CD14-positive monocyte (primary cell): Measurements from ENCODE around the gene HEY2. TPM values are rescaled to one million over a fixed set of nuclear protein-coding genes. Genes with fewer than 3 reads are reported as not detected.

Experiments used
- DNase-seq, 3 donors: peaks; one replicate each; pipeline ENCODE4 v3.0.0-alpha.2; 2011 to 2022
- H2AFZ ChIP-seq: 2 replicates; pipeline ENCODE4 v1.6.0; 2012; ENCODE audit warnings: mild to moderate bottlenecking, low read depth, low read length, inconsistent platforms; ENCODE audit not compliant: insufficient read depth, poor library complexity, severe bottlenecking
- H3K27ac ChIP-seq, 2 donors: 1 replicate in 1 of 2; 2 replicates in 1 of 2; pipeline ENCODE4 v1.5.1; 2012 to 2013; ENCODE audit warnings: low read length in 2 of 2, control low read depth in 1 of 2, inconsistent platforms in 1 of 2, low read depth in 1 of 2, mild to moderate bottlenecking in 1 of 2
- H3K27me3 ChIP-seq, 2 donors: one replicate each; pipeline versions ENCODE4 v1.6.0 to v1.6.1; 2011 to 2013; ENCODE audit warnings: low read length in 2 of 2; ENCODE audit not compliant: control insufficient read depth in 2 of 2, insufficient read depth in 2 of 2
- H3K36me3 ChIP-seq, 2 donors: replicated peaks in 1 of 2; 1 replicate in 1 of 2; 2 replicates in 1 of 2; pipeline versions ENCODE4 v1.5.1 to v1.6.1; 2012 to 2013; ENCODE audit warnings: low read length in 2 of 2, control low read depth in 1 of 2, inconsistent platforms in 1 of 2, mild to moderate bottlenecking in 1 of 2; ENCODE audit not compliant: insufficient read depth in 2 of 2, control insufficient read depth in 1 of 2
- H3K4me1 ChIP-seq, 2 donors: 1 replicate in 1 of 2; 2 replicates in 1 of 2; pipeline versions ENCODE4 v1.5.1 to v1.6.1; 2012 to 2013; ENCODE audit warnings: low read length in 2 of 2, control low read depth in 1 of 2, inconsistent platforms in 1 of 2, mild to moderate bottlenecking in 1 of 2, moderate library complexity in 1 of 2; ENCODE audit not compliant: insufficient read depth in 2 of 2, control insufficient read depth in 1 of 2
- H3K4me2 ChIP-seq: replicated peaks from 2 replicates; pipeline ENCODE3; 2012; ENCODE audit warnings: low read length, moderate library complexity, mild to moderate bottlenecking; ENCODE audit not compliant: poor library complexity, severe bottlenecking; ENCODE audit errors: extremely low read depth
- H3K4me3 ChIP-seq, 3 experiments: fragments of 200-600 bp in 1 of 3; sonication (generic) in 1 of 3; replicated peaks in 1 of 3; 1 replicate in 2 of 3; 2 replicates in 1 of 3; pipeline ENCODE4 v1.5.1; 2011 to 2013; ENCODE audit warnings: low read length in 3 of 3, mild to moderate bottlenecking in 3 of 3, control low read depth in 2 of 3, low read depth in 2 of 3, inconsistent platforms in 1 of 3, moderate library complexity in 1 of 3
- H3K79me2 ChIP-seq: 2 replicates; pipeline ENCODE4 v1.6.0; 2012; ENCODE audit warnings: mild to moderate bottlenecking, control low read depth, inconsistent platforms, low read length, moderate library complexity; ENCODE audit not compliant: insufficient read depth
- H3K9ac ChIP-seq: 2 replicates; pipeline ENCODE4 v1.6.0; 2017; ENCODE audit warnings: low read length, mild to moderate bottlenecking; ENCODE audit not compliant: insufficient read depth, poor library complexity, severe bottlenecking
- H3K9me3 ChIP-seq, 2 donors: replicated peaks in 1 of 2; 1 replicate in 1 of 2; 2 replicates in 1 of 2; pipeline versions ENCODE4 v1.5.1 to v1.6.1; 2012 to 2013; ENCODE audit warnings: low read length in 2 of 2, control low read depth in 1 of 2; ENCODE audit not compliant: control insufficient read depth in 1 of 2, insufficient read depth in 1 of 2
- H4K20me1 ChIP-seq: 2 replicates; pipeline ENCODE4 v1.6.0; 2012; ENCODE audit warnings: mild to moderate bottlenecking, low read length, control low read depth, moderate library complexity; ENCODE audit not compliant: insufficient read depth
- H3K27ac Mint-ChIP-seq, 7 donors: one replicate each; pipeline ENCODE4 v1.8.0; 2020; ENCODE audit warnings: mild to moderate bottlenecking in 7 of 7, mixed read lengths in 7 of 7, moderate library complexity in 6 of 7, inconsistent platforms in 2 of 7
- H3K27me3 Mint-ChIP-seq, 3 donors: one replicate each; pipeline ENCODE4 v1.8.0; 2021 to 2022; ENCODE audit warnings: low read depth in 3 of 3, mild to moderate bottlenecking in 3 of 3, mixed read lengths in 3 of 3, moderate library complexity in 3 of 3, inconsistent platforms in 1 of 3
- H3K36me3 Mint-ChIP-seq, 2 donors: one replicate each; pipeline ENCODE4 v1.8.0; 2020; ENCODE audit warnings: mixed read lengths in 2 of 2, inconsistent platforms in 1 of 2, mild to moderate bottlenecking in 1 of 2
- H3K4me1 Mint-ChIP-seq: one replicate; pipeline ENCODE4 v1.8.0; 2020; ENCODE audit warnings: mild to moderate bottlenecking, mixed read lengths
- H3K4me3 Mint-ChIP-seq, 2 donors: one replicate each; pipeline ENCODE4 v1.8.0; 2020; ENCODE audit warnings: mild to moderate bottlenecking in 2 of 2, mixed read lengths in 2 of 2, moderate library complexity in 1 of 2
- H3K9me3 Mint-ChIP-seq, 7 donors: one replicate each; pipeline ENCODE4 v1.8.0; 2020 to 2022; ENCODE audit warnings: mixed read lengths in 7 of 7, mild to moderate bottlenecking in 6 of 7, moderate library complexity in 6 of 7, inconsistent platforms in 2 of 7
- WGBS: methylation state at CpG from one replicate; pipeline ENCODE4 v1.1.5; 2013; ENCODE audit warnings: missing lambda C conversion rate; ENCODE audit not compliant: insufficient coverage; 5-methylcytosine and 5-hydroxymethylcytosine counted together
- intact Hi-C, 2 donors: fragments of 100-400 bp; cut with micrococcal nuclease; formaldehyde crosslinking; loops; one replicate each; pipeline versions ENCODE4 v1.15.0 to v1.15.1; 2023
- polyA plus RNA-seq, 3 donors: library from polyadenylated mRNA; depleted of rRNA in 1 of 3; unstranded in 2 of 3; stranded (reverse) in 1 of 3; fragments of 300-500 nt in 2 of 3; fragments of >200 nt in 1 of 3; fragmentation: Illumina TruSeq in 2 of 3; gene quantifications; 1 replicate in 2 of 3; 2 replicates in 1 of 3; pipeline ENCODE4 v1.2.3, GENCODE V29; 2012 to 2021
- TF ChIP-seq, protein P1 (sequence below): fragments of 200-600 bp; IDR thresholded peaks from one replicate; pipeline ENCODE4 v1.8.0; 2022; ENCODE audit warnings: antibody characterized with exemption, mild to moderate bottlenecking

Gene HEY2
- polyA plus RNA-seq, 3 donors: not detected

DNA sequence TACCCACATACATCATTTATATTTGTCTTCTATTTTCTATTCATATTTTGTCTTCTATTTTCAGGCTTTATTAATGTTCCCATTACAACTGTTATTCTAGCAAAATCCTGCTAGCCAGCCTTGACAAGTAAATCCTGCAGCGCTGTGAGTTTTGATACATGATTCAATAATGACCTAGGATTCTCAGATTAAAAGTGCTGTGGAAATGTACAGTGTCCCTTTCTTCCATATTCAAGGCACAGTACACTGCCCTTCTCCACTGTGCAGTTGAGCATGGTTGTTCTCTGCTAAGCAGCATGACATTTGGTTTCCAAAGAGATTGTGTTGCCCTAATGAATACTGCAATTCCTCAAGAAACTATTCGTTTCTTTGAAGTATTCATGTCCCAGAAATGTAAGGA, 5.8 kb upstream of the HEY2 start:
- intact Hi-C loops: no loop called here

DNA sequence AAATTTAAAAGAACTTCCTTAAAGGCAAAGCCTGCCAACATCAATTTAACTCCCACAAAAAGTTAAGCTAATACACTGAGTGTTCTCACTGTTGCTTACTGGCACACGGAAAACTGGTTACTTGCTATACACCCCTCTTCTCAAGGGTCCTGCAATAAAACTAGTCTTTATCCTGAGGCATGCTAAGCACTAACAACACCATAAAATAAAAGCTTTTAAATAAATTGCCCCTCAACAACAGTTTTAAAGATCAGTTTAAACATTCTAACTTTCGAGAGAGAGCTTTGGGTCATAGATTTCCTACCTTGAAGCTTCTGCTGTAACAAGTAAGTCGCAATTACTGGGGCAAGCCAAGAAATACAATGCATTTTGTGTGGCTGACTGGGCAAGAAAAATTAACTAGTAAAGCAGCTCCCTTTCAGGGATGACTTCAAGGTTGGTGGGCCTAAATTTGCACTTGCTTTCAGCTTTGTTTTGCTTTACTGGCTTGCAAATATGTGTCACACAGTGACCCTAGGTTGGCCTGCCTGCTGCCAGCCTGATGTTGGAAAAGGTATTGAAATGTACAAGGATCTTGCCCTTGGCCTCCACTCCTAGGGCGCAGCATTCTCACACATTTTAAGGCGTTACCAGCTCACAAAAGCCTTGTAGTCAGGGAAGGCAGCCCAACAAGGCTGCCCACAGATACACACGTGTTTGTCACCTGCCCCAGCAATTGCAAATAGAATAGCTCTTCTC, 4.0 kb upstream of the HEY2 start:
- Histone ChIP-seq H3K9me3 (peaks cover 6 to 15% of the 10 kb centered on the region in 2 donors), H3K27ac (no peak overlapping the region), H4K20me1 (no peaks in the 10 kb centered on the region), H3K4me2 (no peak overlapping the region), H3K27me3 (peaks cover 82 to 93% of the 10 kb centered on the region in 2 donors), H3K79me2 (no peaks in the 10 kb centered on the region), H3K9ac (no peak overlapping the region), H3K4me3 (no peak overlapping the region), H3K36me3 (no peaks in the 10 kb centered on the region), H2AFZ (no peak overlapping the region), H3K4me1 (peaks cover 35 to 36% of the 10 kb centered on the region in 2 donors)
- H3K4me1 Mint-ChIP-seq: peaks cover 36% of the 10 kb centered on the region
- peaks cover 69 to 84% (median 78%) of the 10 kb centered on the region in 3 donors for H3K27me3 Mint-ChIP-seq
- TF ChIP-seq, protein P1, sequence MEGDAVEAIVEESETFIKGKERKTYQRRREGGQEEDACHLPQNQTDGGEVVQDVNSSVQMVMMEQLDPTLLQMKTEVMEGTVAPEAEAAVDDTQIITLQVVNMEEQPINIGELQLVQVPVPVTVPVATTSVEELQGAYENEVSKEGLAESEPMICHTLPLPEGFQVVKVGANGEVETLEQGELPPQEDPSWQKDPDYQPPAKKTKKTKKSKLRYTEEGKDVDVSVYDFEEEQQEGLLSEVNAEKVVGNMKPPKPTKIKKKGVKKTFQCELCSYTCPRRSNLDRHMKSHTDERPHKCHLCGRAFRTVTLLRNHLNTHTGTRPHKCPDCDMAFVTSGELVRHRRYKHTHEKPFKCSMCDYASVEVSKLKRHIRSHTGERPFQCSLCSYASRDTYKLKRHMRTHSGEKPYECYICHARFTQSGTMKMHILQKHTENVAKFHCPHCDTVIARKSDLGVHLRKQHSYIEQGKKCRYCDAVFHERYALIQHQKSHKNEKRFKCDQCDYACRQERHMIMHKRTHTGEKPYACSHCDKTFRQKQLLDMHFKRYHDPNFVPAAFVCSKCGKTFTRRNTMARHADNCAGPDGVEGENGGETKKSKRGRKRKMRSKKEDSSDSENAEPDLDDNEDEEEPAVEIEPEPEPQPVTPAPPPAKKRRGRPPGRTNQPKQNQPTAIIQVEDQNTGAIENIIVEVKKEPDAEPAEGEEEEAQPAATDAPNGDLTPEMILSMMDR: no peak
- H3K4me3 Mint-ChIP-seq: peak overlapping the region in 1 of 2 donors; percentile 98
- intact Hi-C loops: no loop called here
- 94% methylated on average over 6 of the region's 6 CpGs for WGBS
- peaks cover 10 to 16% of the 10 kb centered on the region in 2 donors for H3K36me3 Mint-ChIP-seq
- peaks cover 0 to 26% (median 19%) of the 10 kb centered on the region in 7 donors for H3K9me3 Mint-ChIP-seq
- no peak for DNase-seq
- H3K27ac Mint-ChIP-seq: no peak overlapping the region

More for the DNA sequence above, 5.8 kb upstream of the HEY2 start:
- Histone ChIP-seq H3K36me3 (no peaks in the 10 kb centered on the region), H3K4me3 (no peak overlapping the region), H2AFZ (no peak overlapping the region), H3K9ac (no peak overlapping the region), H3K79me2 (no peaks in the 10 kb centered on the region), H4K20me1 (no peaks in the 10 kb centered on the region), H3K4me1 (peaks cover 18 to 22% of the 10 kb centered on the region in 2 donors), H3K4me2 (no peak overlapping the region), H3K27ac (no peak overlapping the region), H3K27me3 (peaks cover 68 to 88% of the 10 kb centered on the region in 2 donors), H3K9me3 (peaks cover 6 to 11% of the 10 kb centered on the region in 2 donors)
- H3K9me3 Mint-ChIP-seq: peaks cover 0 to 15% (median 9%) of the 10 kb centered on the region in 7 donors
- H3K4me3 Mint-ChIP-seq: peak overlapping the region in 1 of 2 donors; percentile 11
- H3K27me3 Mint-ChIP-seq: peaks cover 57 to 76% (median 69%) of the 10 kb centered on the region in 3 donors
- no peak for DNase-seq
- H3K4me1 Mint-ChIP-seq: peaks cover 24% of the 10 kb centered on the region
- TF ChIP-seq, protein P1: no peak
- no CpG with 5 or more reads among the region's 2 CpGs for WGBS
- H3K27ac Mint-ChIP-seq: no peak overlapping the region
- peaks cover 4 to 7% of the 10 kb centered on the region in 2 donors for H3K36me3 Mint-ChIP-seq
